ENCODE measurements around the gene SNAPC4. TPM values are rescaled to one million over a fixed set of nuclear protein-coding genes. Genes with fewer than 3 reads are reported as not detected.

The SNAPC4 gene
- total and polyA plus RNA-seq, 2 of the 8 experiments (the other 6 are each of a cell fraction or from before 2014, with no cell fraction given): 6.9 to 18.1 TPM

DNA sequence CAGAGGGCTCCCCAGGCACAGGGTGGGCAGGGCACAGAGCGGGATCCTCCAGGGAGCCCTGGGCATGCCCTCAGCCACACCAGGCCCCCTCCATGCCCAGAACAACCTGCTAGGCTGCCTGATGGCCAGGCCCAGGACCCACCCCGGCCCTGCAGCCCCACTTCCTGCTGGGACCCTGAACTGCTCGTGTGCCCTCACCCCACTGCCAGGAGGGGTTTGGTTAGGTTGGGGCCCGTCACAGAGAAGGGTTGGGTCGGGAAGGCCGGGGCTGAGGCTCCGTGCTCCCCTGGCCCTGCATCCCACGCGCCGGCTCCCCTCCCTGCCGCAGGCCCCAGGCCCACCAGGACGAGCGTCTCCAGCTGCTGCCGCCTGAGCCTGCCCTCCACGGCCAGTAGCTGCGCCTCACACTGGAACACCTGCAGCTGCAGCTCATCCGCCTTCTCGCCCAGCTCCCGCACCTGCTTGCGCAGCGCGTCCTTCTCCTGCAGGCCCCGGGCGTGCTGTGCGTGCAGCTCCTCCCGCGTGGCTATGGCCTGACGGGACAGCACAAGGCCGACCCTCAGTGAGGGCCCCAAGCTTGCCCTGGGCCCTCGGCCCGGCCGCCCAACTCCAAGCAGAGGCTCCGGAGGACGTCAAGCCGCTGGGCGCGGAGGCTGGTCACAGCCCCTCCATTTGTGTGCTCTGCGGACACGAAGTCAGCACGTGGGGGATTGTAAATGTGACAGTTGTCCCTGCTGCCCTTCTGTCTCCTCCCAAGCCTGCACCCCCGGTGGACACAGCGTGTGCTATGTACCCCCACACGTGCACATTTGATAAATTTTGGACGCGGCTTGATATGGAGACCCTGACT is 32.4 kb downstream of the SNAPC4 start (continued):
- TF ChIP-seq, protein P1, sequence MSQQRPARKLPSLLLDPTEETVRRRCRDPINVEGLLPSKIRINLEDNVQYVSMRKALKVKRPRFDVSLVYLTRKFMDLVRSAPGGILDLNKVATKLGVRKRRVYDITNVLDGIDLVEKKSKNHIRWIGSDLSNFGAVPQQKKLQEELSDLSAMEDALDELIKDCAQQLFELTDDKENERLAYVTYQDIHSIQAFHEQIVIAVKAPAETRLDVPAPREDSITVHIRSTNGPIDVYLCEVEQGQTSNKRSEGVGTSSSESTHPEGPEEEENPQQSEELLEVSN (IDR thresholded peaks at IDR 0.05): no peak
- TF ChIP-seq POLR2AphosphoS5 (IDR thresholded peaks at IDR 0.05; ENCODE audit: low read depth, low read length): no peak
